CD4-positive, alpha-beta T cell treated with Interleukin-2 at 100 ng/mL for 4 hours (primary cell): ENCODE measurements around the gene NKD2.
"Not testable (repeated sequence)": the region's sequence is repeated elsewhere in the genome, so short reads cannot be mapped to it uniquely, and the experiment has no call there.

Experiments
- DNase-seq: peaks from one replicate; pipeline ENCODE4 v3.0.0-alpha.2; 2020; ENCODE audit warnings: low spot score

Gene NKD2

GRCh38 chr5:1013948-1014301 lies 5.3 kb downstream of the NKD2 start:
- no peak for DNase-seq

GRCh38 chr5:1014346-1014745 lies 5.7 kb downstream of the NKD2 start:
- no peak for DNase-seq

GRCh38 chr5:1014781-1015221 lies 6.2 kb downstream of the NKD2 start:
- no peak for DNase-seq

GRCh38 chr5:1015507-1015906 lies 6.9 kb downstream of the NKD2 start:
- no peak for DNase-seq

- DNase-seq = no peak
These were observed 7.4 kb downstream of the NKD2 start for GRCh38 chr5:1016036-1016435.

GRCh38 chr5:1016476-1016875 lies 7.9 kb downstream of the NKD2 start:
- DNase-seq = no peak

- no peak for DNase-seq
These were observed 8.5 kb downstream of the NKD2 start for GRCh38 chr5:1017056-1017455.

- DNase-seq = no peak
These were observed 9.3 kb downstream of the NKD2 start for GRCh38 chr5:1017691-1018455.

- DNase-seq = no peak
These were observed 10.0 kb downstream of the NKD2 start for GRCh38 chr5:1018596-1018995.

- DNase-seq = no peak
These were observed 10.7 kb downstream of the NKD2 start for GRCh38 chr5:1019001-1019905.

- no peak for DNase-seq
These were observed 11.9 kb downstream of the NKD2 start for GRCh38 chr5:1020452-1020961.

- no peak for DNase-seq
These were observed 12.8 kb downstream of the NKD2 start for GRCh38 chr5:1021136-1021968.

GRCh38 chr5:1021969-1022336 lies 13.4 kb downstream of the NKD2 start:
- not testable (repeated sequence) for DNase-seq

- DNase-seq = no peak
These were observed 18.4 kb downstream of the NKD2 start for GRCh38 chr5:1026700-1027621.

- DNase-seq = no peak
These were observed 19.2 kb downstream of the NKD2 start for GRCh38 chr5:1027631-1028441.

GRCh38 chr5:1028481-1029281 lies 20.1 kb downstream of the NKD2 start:
- no peak for DNase-seq

GRCh38 chr5:1029282-1029944 lies 20.8 kb downstream of the NKD2 start:
- DNase-seq = no peak

- DNase-seq = no peak
These were observed 21.5 kb downstream of the NKD2 start for GRCh38 chr5:1029945-1030625.
